H1 (cell line): ENCODE measurements around the gene GNB1L. TPM values are rescaled to one million over a fixed set of nuclear protein-coding genes. Genes with fewer than 3 reads are reported as not detected.

ENCODE experiments used
- ASH2L ChIP-seq: fragments of 200-600, 300-600 bp; sonication (generic); IDR thresholded peaks from one replicate; pipeline ENCODE4 v1.7.1; 2017; ENCODE audit warnings: low read length
- BACH1 ChIP-seq: IDR thresholded peaks from 2 replicates; pipeline ENCODE4 v1.6.1; 2012; ENCODE audit warnings: low read length, improper control_type of control experiment
- MAFK ChIP-seq: IDR thresholded peaks from 2 replicates; pipeline ENCODE4 v1.6.1; 2012; ENCODE audit warnings: low read depth, mild to moderate bottlenecking, improper control_type of control experiment, low read length
- POLR2AphosphoS5 ChIP-seq: IDR thresholded peaks from 2 replicates; pipeline ENCODE4 v1.6.1; 2011; ENCODE audit warnings: low read depth, low read length
- RAD21 ChIP-seq, 2 experiments: IDR thresholded peaks in 1 of 2; conservative IDR thresholded peaks in 1 of 2; 2 replicates each; pipeline ENCODE4 v1.6.1; 2011; ENCODE audit warnings: low read depth in 2 of 2, low read length in 2 of 2, improper control_type of control experiment in 1 of 2, inconsistent platforms in 1 of 2, mild to moderate bottlenecking in 1 of 2, moderate library complexity in 1 of 2
- SP1 ChIP-seq: IDR thresholded peaks from 2 replicates; pipeline ENCODE4 v1.6.1; 2011; ENCODE audit warnings: low read depth, low read length
- SP2 ChIP-seq: IDR thresholded peaks from 2 replicates; pipeline ENCODE4 v1.6.1; 2012; ENCODE audit warnings: mild to moderate bottlenecking, low read length, inconsistent platforms
- SRF ChIP-seq: IDR thresholded peaks from 2 replicates; pipeline ENCODE4 v1.6.1; 2011; ENCODE audit warnings: mild to moderate bottlenecking, low read depth, low read length, moderate library complexity
- polyA plus RNA-seq, 7 experiments: library from polyadenylated mRNA; depleted of rRNA in 3 of 7; stranded (reverse) in 5 of 7; unstranded in 2 of 7; fragments of >200 nt in 5 of 7; fragments of 200-250 nt in 2 of 7; gene quantifications; 1 replicate in 5 of 7; 2 replicates in 1 of 7; 4 replicates in 1 of 7; pipeline versions ENCODE4 v1.2.1 to v1.2.3, GENCODE V29; 2011 to 2013; ENCODE audit warnings: missing spikeins in 2 of 7, mixed read lengths in 2 of 7
- total RNA-seq: library from RNA; stranded (reverse); fragmentation: NEBNext Ultra II Directional; extraction: Animal tissue kit (Norgen Biotek cat#: 25700); gene quantifications from 2 replicates; pipeline ENCODE4 v1.2.1, GENCODE V29; 2021
- TF ChIP-seq, protein P1 (sequence below): fragments of 300-600 bp; sonication (generic); IDR thresholded peaks from 2 replicates; pipeline ENCODE4 v1.7.1; 2012; ENCODE audit warnings: low read length, moderate library complexity, mild to moderate bottlenecking, inconsistent platforms; ENCODE audit not compliant: insufficient replicate concordance
- TF ChIP-seq, protein P2 (sequence below): IDR thresholded peaks from 2 replicates; pipeline ENCODE4 v1.6.1; 2011; ENCODE audit warnings: low read depth, mild to moderate bottlenecking, low read length; ENCODE audit not compliant: insufficient read depth

Gene GNB1L
- total and polyA plus RNA-seq, 2 of the 8 experiments (the other 6 are each of a cell fraction or from before 2014, with no cell fraction given), result 14.0 to 15.6 TPM

DNA sequence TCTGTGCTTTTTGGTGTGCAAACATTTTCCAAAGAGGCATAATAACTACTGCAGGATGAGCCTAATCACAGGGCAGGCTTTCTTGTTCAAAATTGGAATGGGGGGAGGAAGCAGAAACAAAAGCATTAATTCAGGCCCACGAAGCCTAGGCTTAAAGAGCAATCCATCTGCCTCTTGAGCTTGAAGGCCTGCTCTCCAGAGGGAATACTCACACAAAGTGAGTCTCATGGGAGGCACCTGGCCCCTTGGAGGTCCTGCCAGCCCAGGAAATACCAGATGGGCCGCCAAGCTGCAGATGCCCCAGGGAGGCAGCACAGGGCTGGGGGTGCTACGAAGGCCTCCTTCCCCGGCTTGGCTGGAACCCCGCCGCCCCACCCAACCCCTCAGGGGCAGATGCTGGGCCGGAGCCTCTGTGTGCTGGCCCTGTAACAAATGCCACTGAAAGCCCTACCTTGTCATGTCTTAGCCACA, 47.6 kb upstream of the GNB1L start (continued):
- TF ChIP-seq, protein P1, sequence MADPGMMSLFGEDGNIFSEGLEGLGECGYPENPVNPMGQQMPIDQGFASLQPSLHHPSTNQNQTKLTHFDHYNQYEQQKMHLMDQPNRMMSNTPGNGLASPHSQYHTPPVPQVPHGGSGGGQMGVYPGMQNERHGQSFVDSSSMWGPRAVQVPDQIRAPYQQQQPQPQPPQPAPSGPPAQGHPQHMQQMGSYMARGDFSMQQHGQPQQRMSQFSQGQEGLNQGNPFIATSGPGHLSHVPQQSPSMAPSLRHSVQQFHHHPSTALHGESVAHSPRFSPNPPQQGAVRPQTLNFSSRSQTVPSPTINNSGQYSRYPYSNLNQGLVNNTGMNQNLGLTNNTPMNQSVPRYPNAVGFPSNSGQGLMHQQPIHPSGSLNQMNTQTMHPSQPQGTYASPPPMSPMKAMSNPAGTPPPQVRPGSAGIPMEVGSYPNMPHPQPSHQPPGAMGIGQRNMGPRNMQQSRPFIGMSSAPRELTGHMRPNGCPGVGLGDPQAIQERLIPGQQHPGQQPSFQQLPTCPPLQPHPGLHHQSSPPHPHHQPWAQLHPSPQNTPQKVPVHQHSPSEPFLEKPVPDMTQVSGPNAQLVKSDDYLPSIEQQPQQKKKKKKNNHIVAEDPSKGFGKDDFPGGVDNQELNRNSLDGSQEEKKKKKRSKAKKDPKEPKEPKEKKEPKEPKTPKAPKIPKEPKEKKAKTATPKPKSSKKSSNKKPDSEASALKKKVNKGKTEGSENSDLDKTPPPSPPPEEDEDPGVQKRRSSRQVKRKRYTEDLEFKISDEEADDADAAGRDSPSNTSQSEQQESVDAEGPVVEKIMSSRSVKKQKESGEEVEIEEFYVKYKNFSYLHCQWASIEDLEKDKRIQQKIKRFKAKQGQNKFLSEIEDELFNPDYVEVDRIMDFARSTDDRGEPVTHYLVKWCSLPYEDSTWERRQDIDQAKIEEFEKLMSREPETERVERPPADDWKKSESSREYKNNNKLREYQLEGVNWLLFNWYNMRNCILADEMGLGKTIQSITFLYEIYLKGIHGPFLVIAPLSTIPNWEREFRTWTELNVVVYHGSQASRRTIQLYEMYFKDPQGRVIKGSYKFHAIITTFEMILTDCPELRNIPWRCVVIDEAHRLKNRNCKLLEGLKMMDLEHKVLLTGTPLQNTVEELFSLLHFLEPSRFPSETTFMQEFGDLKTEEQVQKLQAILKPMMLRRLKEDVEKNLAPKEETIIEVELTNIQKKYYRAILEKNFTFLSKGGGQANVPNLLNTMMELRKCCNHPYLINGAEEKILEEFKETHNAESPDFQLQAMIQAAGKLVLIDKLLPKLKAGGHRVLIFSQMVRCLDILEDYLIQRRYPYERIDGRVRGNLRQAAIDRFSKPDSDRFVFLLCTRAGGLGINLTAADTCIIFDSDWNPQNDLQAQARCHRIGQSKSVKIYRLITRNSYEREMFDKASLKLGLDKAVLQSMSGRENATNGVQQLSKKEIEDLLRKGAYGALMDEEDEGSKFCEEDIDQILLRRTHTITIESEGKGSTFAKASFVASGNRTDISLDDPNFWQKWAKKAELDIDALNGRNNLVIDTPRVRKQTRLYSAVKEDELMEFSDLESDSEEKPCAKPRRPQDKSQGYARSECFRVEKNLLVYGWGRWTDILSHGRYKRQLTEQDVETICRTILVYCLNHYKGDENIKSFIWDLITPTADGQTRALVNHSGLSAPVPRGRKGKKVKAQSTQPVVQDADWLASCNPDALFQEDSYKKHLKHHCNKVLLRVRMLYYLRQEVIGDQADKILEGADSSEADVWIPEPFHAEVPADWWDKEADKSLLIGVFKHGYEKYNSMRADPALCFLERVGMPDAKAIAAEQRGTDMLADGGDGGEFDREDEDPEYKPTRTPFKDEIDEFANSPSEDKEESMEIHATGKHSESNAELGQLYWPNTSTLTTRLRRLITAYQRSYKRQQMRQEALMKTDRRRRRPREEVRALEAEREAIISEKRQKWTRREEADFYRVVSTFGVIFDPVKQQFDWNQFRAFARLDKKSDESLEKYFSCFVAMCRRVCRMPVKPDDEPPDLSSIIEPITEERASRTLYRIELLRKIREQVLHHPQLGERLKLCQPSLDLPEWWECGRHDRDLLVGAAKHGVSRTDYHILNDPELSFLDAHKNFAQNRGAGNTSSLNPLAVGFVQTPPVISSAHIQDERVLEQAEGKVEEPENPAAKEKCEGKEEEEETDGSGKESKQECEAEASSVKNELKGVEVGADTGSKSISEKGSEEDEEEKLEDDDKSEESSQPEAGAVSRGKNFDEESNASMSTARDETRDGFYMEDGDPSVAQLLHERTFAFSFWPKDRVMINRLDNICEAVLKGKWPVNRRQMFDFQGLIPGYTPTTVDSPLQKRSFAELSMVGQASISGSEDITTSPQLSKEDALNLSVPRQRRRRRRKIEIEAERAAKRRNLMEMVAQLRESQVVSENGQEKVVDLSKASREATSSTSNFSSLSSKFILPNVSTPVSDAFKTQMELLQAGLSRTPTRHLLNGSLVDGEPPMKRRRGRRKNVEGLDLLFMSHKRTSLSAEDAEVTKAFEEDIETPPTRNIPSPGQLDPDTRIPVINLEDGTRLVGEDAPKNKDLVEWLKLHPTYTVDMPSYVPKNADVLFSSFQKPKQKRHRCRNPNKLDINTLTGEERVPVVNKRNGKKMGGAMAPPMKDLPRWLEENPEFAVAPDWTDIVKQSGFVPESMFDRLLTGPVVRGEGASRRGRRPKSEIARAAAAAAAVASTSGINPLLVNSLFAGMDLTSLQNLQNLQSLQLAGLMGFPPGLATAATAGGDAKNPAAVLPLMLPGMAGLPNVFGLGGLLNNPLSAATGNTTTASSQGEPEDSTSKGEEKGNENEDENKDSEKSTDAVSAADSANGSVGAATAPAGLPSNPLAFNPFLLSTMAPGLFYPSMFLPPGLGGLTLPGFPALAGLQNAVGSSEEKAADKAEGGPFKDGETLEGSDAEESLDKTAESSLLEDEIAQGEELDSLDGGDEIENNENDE, result no peak
- TF ChIP-seq SRF (no peak), ASH2L (no peak), MAFK (no peak), BACH1 (no peak), SP2 (no peak), RAD21 (IDR thresholded peaks at IDR 0.05 in 1 of 2, conservative IDR thresholded peaks at IDR 0.05 in 1 of 2; ENCODE audit: low read depth in 2 of 2, low read length in 2 of 2) (no peak), POLR2AphosphoS5 (no peak), SP1 (no peak)
- TF ChIP-seq, protein P2, sequence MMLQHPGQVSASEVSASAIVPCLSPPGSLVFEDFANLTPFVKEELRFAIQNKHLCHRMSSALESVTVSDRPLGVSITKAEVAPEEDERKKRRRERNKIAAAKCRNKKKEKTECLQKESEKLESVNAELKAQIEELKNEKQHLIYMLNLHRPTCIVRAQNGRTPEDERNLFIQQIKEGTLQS, result no peak
